HL-60 (cell line): ENCODE data around the gene KLHDC4.

ENCODE experiments used
- CTCF ChIP-seq: IDR thresholded peaks from one replicate; pipeline ENCODE4 v1.5.1; 2011; ENCODE audit warnings: low read length, control low read depth, inconsistent platforms; ENCODE audit not compliant: insufficient read depth
- POLR2AphosphoS5 ChIP-seq: IDR thresholded peaks from 2 replicates; pipeline ENCODE4 v1.6.1; 2012; ENCODE audit warnings: low read depth

GRCh38 chr16:87682852-87683399 is 82.9 kb downstream of the KLHDC4 start:
- TF ChIP-seq CTCF = no peak
- no peak for TF ChIP-seq POLR2AphosphoS5
